H1 (cell line): ENCODE data around the gene EGF. TPM values are rescaled to one million over a fixed set of nuclear protein-coding genes. Genes with fewer than 3 reads are reported as not detected.

Experiments used
- CTCF ChIA-PET: fragments of 300-600 bp; sonication (Branson Sonifier 250); formaldehyde crosslinking; loops from one replicate; lab custom pipeline; 2021; ENCODE audit not compliant: partially characterized antibody; lab: Charles Lee
- POLR2A ChIA-PET: fragments of 300-600 bp; sonication (Branson Sonifier 250); formaldehyde crosslinking; loops from one replicate; lab custom pipeline; 2021; ENCODE audit warnings: inconsistent platforms; ENCODE audit not compliant: partially characterized antibody; lab: Charles Lee
- DNase-seq, 2 experiments: peaks; one replicate each; pipeline versions ENCODE4 v3.0.0 to v3.0.0-alpha.2; 2010 to 2022; ENCODE audit warnings: low spot score in 2 of 2, low read depth in 1 of 2, mixed read lengths in 1 of 2
- FAIRE-seq: peaks from 2 replicates; lab custom pipeline; 2011; peaks lifted over from hg19 to GRCh38; lab: Jason Lieb, UNC
- H2AFZ ChIP-seq: 2 replicates; pipeline ENCODE4 v1.8.1; 2012; ENCODE audit warnings: low read length, inconsistent platforms
- H2AK5ac ChIP-seq: 2 replicates; pipeline ENCODE4 v1.6.1; 2013; ENCODE audit warnings: low read depth, low read length
- H2BK120ac ChIP-seq: replicated peaks from 2 replicates; pipeline ENCODE3; 2013; ENCODE audit warnings: low read depth, low read length, inconsistent platforms
- H2BK12ac ChIP-seq: 2 replicates; pipeline ENCODE4 v1.6.1; 2013; ENCODE audit warnings: low read depth, low read length
- H2BK15ac ChIP-seq: 2 replicates; pipeline ENCODE4 v1.6.1; 2013; ENCODE audit warnings: low read length
- H2BK20ac ChIP-seq: 2 replicates; pipeline ENCODE4 v1.6.1; 2013; ENCODE audit warnings: low read length
- H2BK5ac ChIP-seq: 2 replicates; pipeline ENCODE4 v1.6.1; 2013; ENCODE audit warnings: low read depth, low read length
- H3K14ac ChIP-seq: 2 replicates; pipeline ENCODE4 v1.6.1; 2013; ENCODE audit warnings: inconsistent platforms; ENCODE audit not compliant: insufficient read length
- H3K18ac ChIP-seq: 2 replicates; pipeline ENCODE4 v1.6.1; 2013; ENCODE audit warnings: low read length; ENCODE audit errors: extremely low read depth
- H3K23ac ChIP-seq: 2 replicates; pipeline ENCODE4 v1.6.1; 2013; ENCODE audit warnings: inconsistent platforms; ENCODE audit not compliant: insufficient read length
- H3K23me2 ChIP-seq: 2 replicates; pipeline ENCODE4 v1.6.1; 2013; ENCODE audit warnings: low read depth, low read length
- H3K27ac ChIP-seq: 2 replicates; pipeline ENCODE4 v1.6.1; 2011; ENCODE audit warnings: low read depth, low read length, inconsistent platforms
- H3K27me3 ChIP-seq, 4 experiments: replicated peaks in 1 of 4; 1 replicate in 1 of 4; 2 replicates in 3 of 4; pipeline versions ENCODE4 v1.6.1 to v1.8.1; 2011 to 2013; ENCODE audit warnings: low read length in 3 of 4, mild to moderate bottlenecking in 3 of 4, inconsistent platforms in 2 of 4, mixed read lengths in 2 of 4, moderate library complexity in 1 of 4; ENCODE audit not compliant: control insufficient read depth in 3 of 4, insufficient read depth in 3 of 4; ENCODE audit errors: extremely low read depth in 1 of 4
- H3K36me3 ChIP-seq, 4 experiments: 2 replicates each; pipeline versions ENCODE4 v1.6.1 to v1.8.1; 2011 to 2013; ENCODE audit warnings: mild to moderate bottlenecking in 4 of 4, low read length in 3 of 4, moderate library complexity in 2 of 4, control low read depth in 1 of 4, inconsistent platforms in 1 of 4; ENCODE audit not compliant: insufficient read depth in 4 of 4, control insufficient read depth in 2 of 4
- H3K4ac ChIP-seq: replicated peaks from 2 replicates; pipeline ENCODE3; 2013; ENCODE audit warnings: low read length, low read depth, mixed read lengths, inconsistent platforms; ENCODE audit not compliant: insufficient read length
- H3K4me1 ChIP-seq, 4 experiments: replicated peaks in 1 of 4; 1 replicate in 1 of 4; 2 replicates in 3 of 4; pipeline versions ENCODE4 v1.6.1 to v1.8.1; 2011 to 2013; ENCODE audit warnings: low read length in 3 of 4, inconsistent platforms in 2 of 4, mixed read lengths in 1 of 4; ENCODE audit not compliant: insufficient read depth in 4 of 4, control insufficient read depth in 3 of 4
- H3K4me2 ChIP-seq, 2 experiments: 2 replicates each; pipeline versions ENCODE4 v1.6.1 to v1.8.1; 2011 to 2013; ENCODE audit warnings: low read depth in 2 of 2, low read length in 2 of 2, control low read depth in 1 of 2, inconsistent platforms in 1 of 2, mild to moderate bottlenecking in 1 of 2; ENCODE audit not compliant: insufficient read depth in 1 of 2
- H3K4me3 ChIP-seq, 4 experiments: fragments of 200-600, 300-600 bp in 1 of 4; sonication (generic), shearing (Covaris generic), sonication (Bioruptor Twin) in 1 of 4; 2 replicates each; pipeline versions ENCODE4 v1.5.1 to v1.8.1; 2011 to 2016; ENCODE audit warnings: low read length in 4 of 4, low read depth in 3 of 4, control low read depth in 2 of 4, inconsistent platforms in 2 of 4, mild to moderate bottlenecking in 2 of 4, mixed read lengths in 1 of 4, moderate library complexity in 1 of 4; ENCODE audit not compliant: insufficient read depth in 2 of 4; ENCODE audit errors: extremely low read depth in 1 of 4
- H3K56ac ChIP-seq: replicated peaks from 2 replicates; pipeline ENCODE3; 2013; ENCODE audit warnings: low read depth, mild to moderate bottlenecking, mixed read lengths, low read length, inconsistent platforms; ENCODE audit not compliant: insufficient read length
- H3K79me1 ChIP-seq: 2 replicates; pipeline ENCODE4 v1.6.1; 2013; ENCODE audit warnings: low read depth, low read length, control low read depth
- H3K79me2 ChIP-seq, 2 experiments: 2 replicates each; pipeline versions ENCODE4 v1.6.1 to v1.8.1; 2012 to 2013; ENCODE audit warnings: low read length in 2 of 2, mild to moderate bottlenecking in 2 of 2, inconsistent platforms in 1 of 2; ENCODE audit not compliant: insufficient read depth in 2 of 2, control insufficient read depth in 1 of 2
- H3K9ac ChIP-seq, 4 experiments: replicated peaks in 1 of 4; 1 replicate in 1 of 4; 2 replicates in 3 of 4; pipeline versions ENCODE4 v1.6.1 to v1.8.1; 2011 to 2013; ENCODE audit warnings: low read depth in 3 of 4, low read length in 3 of 4, control low read depth in 2 of 4, mild to moderate bottlenecking in 2 of 4, moderate library complexity in 2 of 4, inconsistent platforms in 1 of 4; ENCODE audit errors: extremely low read depth in 1 of 4
- H3K9me3 ChIP-seq, 2 experiments: 2 replicates each; pipeline versions ENCODE4 v1.6.1 to v1.8.1; 2012 to 2013; ENCODE audit warnings: mild to moderate bottlenecking in 2 of 2, moderate library complexity in 2 of 2, control low read depth in 1 of 2, inconsistent platforms in 1 of 2, low read depth in 1 of 2, low read length in 1 of 2, mixed read lengths in 1 of 2; ENCODE audit not compliant: insufficient read depth in 2 of 2
- H4K20me1 ChIP-seq, 2 experiments: replicated peaks in 1 of 2; 2 replicates each; pipeline versions ENCODE3 to v1.8.1; 2011 to 2013; ENCODE audit warnings: inconsistent platforms in 2 of 2, low read length in 2 of 2, mild to moderate bottlenecking in 1 of 2; ENCODE audit not compliant: insufficient read depth in 2 of 2, control insufficient read depth in 1 of 2
- H4K5ac ChIP-seq: 2 replicates; pipeline ENCODE4 v1.6.1; 2013; ENCODE audit warnings: low read length, low read depth, mixed read lengths, inconsistent platforms; ENCODE audit not compliant: insufficient read length
- H4K8ac ChIP-seq: 2 replicates; pipeline ENCODE4 v1.8.0; 2013; ENCODE audit warnings: mild to moderate bottlenecking, moderate library complexity, low read length, inconsistent platforms; ENCODE audit not compliant: insufficient read depth; ENCODE audit errors: extremely low read depth
- H4K91ac ChIP-seq: replicated peaks from 2 replicates; pipeline ENCODE3; 2013; ENCODE audit warnings: low read length, mixed read lengths, inconsistent platforms; ENCODE audit not compliant: insufficient read length
- BCL11A ChIP-seq, 2 experiments: IDR thresholded peaks; one replicate each; pipeline ENCODE4 v1.6.1; 2011; ENCODE audit warnings: low read depth in 2 of 2, low read length in 2 of 2, mild to moderate bottlenecking in 2 of 2
- CBX5 ChIP-seq: fragments of 300-800, 300-1000 bp; sonication (generic); IDR thresholded peaks from 2 replicates; pipeline ENCODE4 v1.7.1; 2016; ENCODE audit warnings: antibody characterized with exemption, low read length, low read depth
- CBX8 ChIP-seq: fragments of 300-800, 300-1000 bp; sonication (generic); IDR thresholded peaks from 2 replicates; pipeline ENCODE4 v1.7.1; 2016; ENCODE audit warnings: low read depth, low read length, borderline replicate concordance
- CHD1 ChIP-seq: IDR thresholded peaks from 2 replicates; pipeline ENCODE4 v1.6.1; 2012; ENCODE audit warnings: low read depth, low read length, improper control_type of control experiment
- EZH2 ChIP-seq: fragments of 200-600 bp; sonication (generic); IDR thresholded peaks from 2 replicates; pipeline ENCODE4 v1.7.1; 2012; ENCODE audit warnings: low read depth, mild to moderate bottlenecking, moderate library complexity, low read length, inconsistent platforms; ENCODE audit not compliant: severe bottlenecking
- FOSL1 ChIP-seq: IDR thresholded peaks from 2 replicates; pipeline ENCODE4 v1.6.1; 2011; ENCODE audit warnings: mild to moderate bottlenecking, low read depth, low read length, moderate library complexity; ENCODE audit not compliant: insufficient read depth
- POU5F1 ChIP-seq: IDR thresholded peaks from 2 replicates; pipeline ENCODE4 v1.6.1; 2011; ENCODE audit warnings: low read depth, mild to moderate bottlenecking, low read length, moderate library complexity
- SIRT6 ChIP-seq: IDR thresholded peaks from one replicate; pipeline ENCODE4 v1.7.1; 2012; ENCODE audit warnings: low read length, inconsistent platforms
- SIX5 ChIP-seq: IDR thresholded peaks from 2 replicates; pipeline ENCODE4 v1.6.1; 2011; ENCODE audit warnings: mild to moderate bottlenecking, low read depth, low read length
- TCF12 ChIP-seq: IDR thresholded peaks from 2 replicates; pipeline ENCODE4 v1.6.1; 2011; ENCODE audit warnings: low read depth, mild to moderate bottlenecking, low read length
- WGBS, 2 experiments: shearing (Covaris generic) in 1 of 2; methylation state at CpG; one replicate each; pipeline versions ENCODE4 v1.1.6 to v1.1.7; 2013 to 2015; ENCODE audit warnings: low lambda C conversion rate in 2 of 2, mixed read lengths in 2 of 2, inconsistent platforms in 1 of 2, low coverage in 1 of 2, missing lambda C conversion rate in 1 of 2; ENCODE audit not compliant: insufficient replicate concordance in 2 of 2, insufficient coverage in 1 of 2, insufficient read length in 1 of 2; ENCODE audit errors: extremely low coverage in 1 of 2, missing lambda C conversion rate in 1 of 2; 5-methylcytosine and 5-hydroxymethylcytosine counted together
- polyA plus RNA-seq, 7 experiments: library from polyadenylated mRNA; depleted of rRNA in 3 of 7; stranded (reverse) in 5 of 7; unstranded in 2 of 7; fragments of >200 nt in 5 of 7; fragments of 200-250 nt in 2 of 7; gene quantifications; 1 replicate in 5 of 7; 2 replicates in 1 of 7; 4 replicates in 1 of 7; pipeline versions ENCODE4 v1.2.1 to v1.2.3, GENCODE V29; 2011 to 2013; ENCODE audit warnings: missing spikeins in 2 of 7, mixed read lengths in 2 of 7
- total RNA-seq: library from RNA; stranded (reverse); fragmentation: NEBNext Ultra II Directional; extraction: Animal tissue kit (Norgen Biotek cat#: 25700); gene quantifications from 2 replicates; pipeline ENCODE4 v1.2.1, GENCODE V29; 2021

Gene EGF
- total and polyA plus RNA-seq, 2 of the 8 experiments (the other 6 are each of a cell fraction or from before 2014, with no cell fraction given), result 1.5 to 2.6 TPM

- no peaks in the 10 kb centered on the region; the same call in 1 of the 2 replicates for H3K23me2 ChIP-seq
- H2AK5ac ChIP-seq, result no peak overlapping the region
- no peak overlapping the region for H2BK12ac ChIP-seq
- FAIRE-seq (no peak), DNase-seq (no peak)
- H3K4me2 ChIP-seq, result no peak overlapping the region
- H2BK5ac ChIP-seq, result no peak overlapping the region
- H4K5ac ChIP-seq, result no peak overlapping the region
- H2BK120ac ChIP-seq, result no peak overlapping the region
- H3K18ac ChIP-seq, result no peak overlapping the region
- no peak overlapping the region for H2BK15ac ChIP-seq
- H4K91ac ChIP-seq, result no peak overlapping the region
- no peak overlapping the region for H3K23ac ChIP-seq
- no peak overlapping the region for H2BK20ac ChIP-seq
- no peaks in the 10 kb centered on the region for H4K20me1 ChIP-seq
- no peak overlapping the region for H3K14ac ChIP-seq
- H3K9me3 ChIP-seq, result no peaks in the 10 kb centered on the region
- no peak overlapping the region for H2AFZ ChIP-seq
- POLR2A ChIA-PET, result no interaction called here
- no peak overlapping the region for H3K4ac ChIP-seq
- H3K4me1 ChIP-seq, result no peaks in the 10 kb centered on the region
- no peaks in the 10 kb centered on the region for H3K27me3 ChIP-seq
- no peak overlapping the region for H3K27ac ChIP-seq
- WGBS, 2 experiments, result 87% methylated on average over 8 of the region's 8 CpGs; no CpG with 5 or more reads in 1 of the 2 experiments
- H3K79me2 ChIP-seq, result no peaks in the 10 kb centered on the region
- H3K79me1 ChIP-seq, result no peaks in the 10 kb centered on the region
- no peak overlapping the region for H3K4me3 ChIP-seq
- H3K36me3 ChIP-seq, result no peaks in the 10 kb centered on the region
- no peak overlapping the region for H4K8ac ChIP-seq
- CTCF ChIA-PET, result interaction anchor here (1.0 to 2.5 kb wide), 3 partner anchors 9 to 476 kb away, joined by 3 to 7 read pairs (median 7); no protein-coding TSS in a partner anchor
- H3K9ac ChIP-seq, result no peak overlapping the region
- no peak overlapping the region for H3K56ac ChIP-seq
- TF ChIP-seq POU5F1 (no peak), CBX5 (no peak), SIX5 (no peak), CBX8 (no peak), EZH2 (no peak), FOSL1 (no peak), BCL11A (IDR thresholded peaks at IDR 0.05; ENCODE audit: low read depth in 2 of 2, low read length in 2 of 2) (no peak), SIRT6 (no peak), TCF12 (no peak), CHD1 (no peak)
Measured at GRCh38 chr4:110033355-110034025, 120.8 kb downstream of the EGF start.
